ENCODE results near the gene TECR.

Gene TECR

DNA sequence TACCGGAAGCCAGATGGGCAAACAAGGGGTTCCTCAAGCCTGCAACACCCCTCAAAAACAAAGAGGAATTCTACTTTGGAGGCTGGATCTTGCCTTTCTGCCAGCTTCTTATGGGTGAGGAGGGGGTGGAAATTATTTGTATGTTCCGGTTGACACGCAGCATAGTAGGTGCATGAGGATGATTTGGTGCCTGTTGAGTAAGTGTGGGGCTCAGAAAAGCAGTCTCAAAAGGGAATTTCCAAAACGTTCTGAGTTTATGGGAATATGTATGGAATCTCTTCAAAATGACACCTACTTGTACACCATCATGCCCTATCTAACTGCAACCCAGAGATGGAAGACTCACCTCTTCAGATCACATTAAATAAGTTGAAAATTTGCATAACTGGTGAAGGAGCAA, 3.0 kb upstream of the TECR start:
- Histone ChIP-seq H3K9me3 (ENCODE audit: insufficient read depth, low read depth, low read length) (no peaks in the 10 kb centered on the region), H3K4me2 (ENCODE audit: low read depth, low read length, poor library complexity, severe bottlenecking) (no peak overlapping the region), H3K9ac (ENCODE audit: low read depth, low read length, poor library complexity, severe bottlenecking) (no peak overlapping the region), H4K20me1 (ENCODE audit: insufficient read depth, low read length, poor library complexity, severe bottlenecking) (peaks cover 11% of the 10 kb centered on the region), H3K9me2 (replicated peaks; ENCODE audit: low read depth, low read length) (no peaks in the 10 kb centered on the region), H3K27me3 (ENCODE audit: insufficient read depth, low read length, poor library complexity, severe bottlenecking) (no peaks in the 10 kb centered on the region), H3K4me3 (ENCODE audit: low read length, poor library complexity, severe bottlenecking) (no peak overlapping the region), H3F3A (ENCODE audit: low read depth) (no peaks in the 10 kb centered on the region), H3K36me3 (ENCODE audit: insufficient read depth, low read length) (no peaks in the 10 kb centered on the region), H3K4me1 (ENCODE audit: insufficient read depth, low read length, poor library complexity, severe bottlenecking) (peaks cover 28% of the 10 kb centered on the region), H2AFZ (ENCODE audit: low read length) (no peak overlapping the region), H3K79me2 (ENCODE audit: insufficient read depth, low read length) (peaks cover 17% of the 10 kb centered on the region)
- TF ChIP-seq CTCF (conservative IDR thresholded peaks at IDR 0.05; ENCODE audit: low read length) (no peak), EZH2phosphoT487 (IDR thresholded peaks at IDR 0.05; ENCODE audit: borderline replicate concordance) (no peak)

- Histone ChIP-seq H3F3A (ENCODE audit: low read depth) (no peaks in the 10 kb centered on the region), H3K9me3 (ENCODE audit: insufficient read depth, low read depth, low read length) (no peaks in the 10 kb centered on the region)
- no peak for TF ChIP-seq CTCF (conservative IDR thresholded peaks at IDR 0.05; ENCODE audit: low read length)
- TF ChIP-seq EZH2phosphoT487 (IDR thresholded peaks at IDR 0.05; ENCODE audit: borderline replicate concordance): no peak
Measured at GRCh38 chr19:14528419-14529253, 758 bp upstream of the TECR start.

DNA sequence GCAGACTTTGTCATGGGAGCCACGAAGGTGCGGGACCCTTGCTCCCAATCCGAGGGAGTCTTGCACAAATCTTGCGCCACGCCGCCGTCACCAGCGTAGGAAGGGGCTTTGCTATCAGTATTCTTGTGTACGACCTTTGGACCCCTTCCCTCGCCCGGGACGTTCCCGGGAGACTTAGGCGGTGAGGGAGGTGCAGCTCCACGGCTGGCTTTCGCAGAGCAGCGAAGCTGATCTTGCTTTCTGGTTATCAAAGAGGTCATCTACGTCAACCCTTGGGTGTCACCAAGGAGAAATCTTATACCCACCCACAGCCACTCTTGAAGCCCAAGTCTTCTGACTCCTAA, 583 bp downstream of the TECR start:
- H3K4me1 ChIP-seq (ENCODE audit: insufficient read depth, low read length, poor library complexity, severe bottlenecking): peaks cover 9% of the 10 kb centered on the region
- no peaks in the 10 kb centered on the region for H3K36me3 ChIP-seq (ENCODE audit: insufficient read depth, low read length)
- peak overlapping the region; percentile 89 for H3K4me3 ChIP-seq (ENCODE audit: low read length, poor library complexity, severe bottlenecking)
- TF ChIP-seq CTCF (conservative IDR thresholded peaks at IDR 0.05; ENCODE audit: low read length): no peak
- TF ChIP-seq EZH2phosphoT487 (IDR thresholded peaks at IDR 0.05; ENCODE audit: borderline replicate concordance): no peak
- peak overlapping the region; percentile 75 for H3K4me2 ChIP-seq (ENCODE audit: low read depth, low read length, poor library complexity, severe bottlenecking)
- H3K9me2 ChIP-seq (replicated peaks; ENCODE audit: low read depth, low read length): no peaks in the 10 kb centered on the region
- no peaks in the 10 kb centered on the region for H3K27me3 ChIP-seq (ENCODE audit: insufficient read depth, low read length, poor library complexity, severe bottlenecking)
- peak overlapping the region; percentile 73 for H3K9ac ChIP-seq (ENCODE audit: low read depth, low read length, poor library complexity, severe bottlenecking)
- no peaks in the 10 kb centered on the region for H3K9me3 ChIP-seq (ENCODE audit: insufficient read depth, low read depth, low read length)
- no peaks in the 10 kb centered on the region for H3F3A ChIP-seq (ENCODE audit: low read depth)
- peak overlapping the region; percentile 77 for H2AFZ ChIP-seq (ENCODE audit: low read length)
- H4K20me1 ChIP-seq (ENCODE audit: insufficient read depth, low read length, poor library complexity, severe bottlenecking): peaks cover 16% of the 10 kb centered on the region
- peaks cover 48% of the 10 kb centered on the region for H3K79me2 ChIP-seq (ENCODE audit: insufficient read depth, low read length)

More at GRCh38 chr19:14528419-14529253, 758 bp upstream of the TECR start:
- peak overlapping the region; percentile 68 for H3K4me2 ChIP-seq (ENCODE audit: low read depth, low read length, poor library complexity, severe bottlenecking)
- H3K9me2 ChIP-seq (replicated peaks; ENCODE audit: low read depth, low read length): no peaks in the 10 kb centered on the region
- H3K36me3 ChIP-seq (ENCODE audit: insufficient read depth, low read length): no peaks in the 10 kb centered on the region
- H3K27me3 ChIP-seq (ENCODE audit: insufficient read depth, low read length, poor library complexity, severe bottlenecking): no peaks in the 10 kb centered on the region
- peak overlapping the region; percentile 89 for H3K4me3 ChIP-seq (ENCODE audit: low read length, poor library complexity, severe bottlenecking)
- peaks cover 38% of the 10 kb centered on the region for H3K79me2 ChIP-seq (ENCODE audit: insufficient read depth, low read length)
- H4K20me1 ChIP-seq (ENCODE audit: insufficient read depth, low read length, poor library complexity, severe bottlenecking): peaks cover 13% of the 10 kb centered on the region
- H3K4me1 ChIP-seq (ENCODE audit: insufficient read depth, low read length, poor library complexity, severe bottlenecking): peaks cover 12% of the 10 kb centered on the region
- H2AFZ ChIP-seq (ENCODE audit: low read length): peak overlapping the region; percentile 81
- peak overlapping the region; percentile 61 for H3K9ac ChIP-seq (ENCODE audit: low read depth, low read length, poor library complexity, severe bottlenecking)

Measured in Loucy (cell line).